Upper lobe of left lung (tissue), 6 donors: ENCODE measurements around the gene PVALEF. TPM values are rescaled to one million over a fixed set of nuclear protein-coding genes. Genes with fewer than 3 reads are reported as not detected.

Experiments used
- ATAC-seq, 2 donors: fragments of 200-7000 bp; cut with Tn5 transposase; one replicate each; pipeline ENCODE4 v1.9.1; 2022; ENCODE audit warnings: mild to moderate bottlenecking in 2 of 2, moderate library complexity in 2 of 2; ENCODE audit not compliant: low FRiP score in 2 of 2
- DNase-seq, 2 donors: peaks; one replicate each; pipeline ENCODE4 v3.0.0-alpha.2; 2019 to 2020
- H3K27ac ChIP-seq, 4 donors: fragments of 200-600 bp; sonication (generic); one replicate each; pipeline ENCODE4 v1.5.1; 2016 to 2019
- H3K27me3 ChIP-seq, 4 donors: fragments of 200-600 bp; sonication (generic); one replicate each; pipeline ENCODE4 v1.5.1; 2017 to 2019
- H3K36me3 ChIP-seq, 4 donors: fragments of 200-600 bp; sonication (generic); one replicate each; pipeline ENCODE4 v1.5.1; 2016 to 2019
- H3K4me1 ChIP-seq, 4 donors: fragments of 200-600 bp; sonication (generic); one replicate each; pipeline ENCODE4 v1.5.1; 2018 to 2019
- H3K4me3 ChIP-seq, 4 donors: fragments of 200-600 bp; sonication (generic); one replicate each; pipeline ENCODE4 v1.5.1; 2017 to 2019; ENCODE audit warnings: mild to moderate bottlenecking in 2 of 4, moderate library complexity in 1 of 4
- H3K9me3 ChIP-seq, 4 donors: fragments of 200-600 bp; sonication (generic); one replicate each; pipeline ENCODE4 v1.5.1; 2018 to 2019
- EP300 ChIP-seq, 4 donors: sonication (generic); formaldehyde crosslinking; IDR thresholded peaks; one replicate each; pipeline ENCODE4 v1.5.1; 2017; ENCODE audit warnings: antibody characterized with exemption in 4 of 4, control low read depth in 2 of 4
- POLR2A ChIP-seq, 4 donors: fragments of 450-650 bp; IDR thresholded peaks; one replicate each; pipeline ENCODE4 v1.5.1; 2016 to 2017; ENCODE audit warnings: antibody characterized with exemption in 4 of 4, mild to moderate bottlenecking in 2 of 4
- POLR2AphosphoS5 ChIP-seq, 2 donors: sonication (generic); formaldehyde crosslinking; IDR thresholded peaks; one replicate each; pipeline ENCODE4 v1.5.1; 2017; ENCODE audit warnings: antibody characterized with exemption in 2 of 2
- WGBS, 2 donors: methylation state at CpG; one replicate each; pipeline ENCODE4 v1.1.5; 2017 to 2018; 5-methylcytosine and 5-hydroxymethylcytosine counted together
- total RNA-seq, 6 donors: library from RNA; depleted of rRNA in 4 of 6; stranded (reverse); fragments of >200 nt in 4 of 6; gene quantifications; one replicate each; pipeline versions ENCODE4 v1.1.0 to v1.2.1, GENCODE V29; 2016 to 2021
- TF ChIP-seq, protein P1 (sequence below), 6 experiments: fragments of 450-650 bp in 4 of 6; fragments of 200-600 bp in 2 of 6; sonication (generic) in 2 of 6; IDR thresholded peaks; one replicate each; pipeline ENCODE4 v1.5.1; 2016 to 2019; ENCODE audit warnings: antibody characterized with exemption in 6 of 6
- donor health status: DM: no; HTN: no; CAD: no; lungs with moderate emphysema.
- donor health status: DM: no; HTN: yes; CAD: no; lungs with severe emphysema.

PVALEF gene
- total RNA-seq, 6 donors from 2014 or later = not detected

DNA sequence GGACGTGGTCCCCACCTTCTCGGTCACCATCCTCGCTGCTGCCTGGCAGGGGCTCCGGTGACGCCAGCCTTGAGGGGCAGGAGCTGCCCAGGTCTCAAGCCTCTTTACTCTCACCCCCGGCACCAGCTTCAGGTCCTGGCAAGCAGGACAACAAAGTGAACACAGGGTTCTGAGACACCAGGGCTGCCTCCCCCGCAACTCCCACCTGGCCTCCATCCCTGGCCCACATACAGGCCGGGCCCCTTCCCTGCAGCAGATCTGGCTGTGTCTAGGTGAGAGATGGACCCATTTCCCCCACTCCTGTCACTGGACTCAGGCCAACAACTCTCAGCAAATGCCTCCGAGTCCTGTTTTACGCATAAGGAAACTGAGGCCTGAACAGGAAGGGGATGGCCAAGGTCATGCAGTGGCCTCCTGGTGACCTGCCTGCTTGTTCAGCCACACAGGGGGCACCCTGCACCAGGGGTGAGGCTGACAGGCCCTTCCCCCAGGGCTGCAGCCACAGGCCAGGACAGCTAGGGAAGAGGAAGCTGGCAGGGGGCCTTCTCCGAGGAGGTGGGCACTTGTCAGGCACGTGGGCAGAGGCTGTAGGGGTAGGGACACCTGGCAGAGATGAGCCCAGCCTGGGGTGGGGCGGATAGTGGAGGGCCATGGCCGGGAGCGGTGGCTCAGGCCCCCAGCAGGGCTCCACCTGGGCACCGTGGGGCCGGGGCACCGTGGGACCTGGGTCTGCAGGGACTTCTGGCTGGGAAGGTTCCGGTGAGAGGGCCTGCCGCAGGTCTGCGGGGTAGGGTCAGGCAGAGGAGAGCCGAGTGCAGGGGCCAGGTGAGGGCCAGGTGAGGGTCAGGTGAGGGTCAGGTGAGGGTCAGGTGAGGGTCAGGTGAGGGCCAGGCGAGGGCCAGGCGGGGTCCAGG is 46.7 kb upstream of the PVALEF start:
- DNase-seq (no peak), ATAC-seq (no peak)
- Histone ChIP-seq H3K27ac (peak overlapping the region in 2 of 4 donors; percentile 40 to 74), H3K4me1 (peaks cover 0 to 18% (median 9%) of the 10 kb centered on the region in 4 donors), H3K9me3 (no peaks in the 10 kb centered on the region), H3K4me3 (peak overlapping the region in 3 of 4 donors; percentile 34 to 44 (median 37)), H3K27me3 (no peaks in the 10 kb centered on the region), H3K36me3 (peaks cover 0 to 61% (median 22%) of the 10 kb centered on the region in 4 donors)
- TF ChIP-seq EP300 (IDR thresholded peaks at IDR 0.05) (no peak), POLR2AphosphoS5 (IDR thresholded peaks at IDR 0.05) (no peak), POLR2A (IDR thresholded peaks at IDR 0.05) (no peak)
- TF ChIP-seq, protein P1, sequence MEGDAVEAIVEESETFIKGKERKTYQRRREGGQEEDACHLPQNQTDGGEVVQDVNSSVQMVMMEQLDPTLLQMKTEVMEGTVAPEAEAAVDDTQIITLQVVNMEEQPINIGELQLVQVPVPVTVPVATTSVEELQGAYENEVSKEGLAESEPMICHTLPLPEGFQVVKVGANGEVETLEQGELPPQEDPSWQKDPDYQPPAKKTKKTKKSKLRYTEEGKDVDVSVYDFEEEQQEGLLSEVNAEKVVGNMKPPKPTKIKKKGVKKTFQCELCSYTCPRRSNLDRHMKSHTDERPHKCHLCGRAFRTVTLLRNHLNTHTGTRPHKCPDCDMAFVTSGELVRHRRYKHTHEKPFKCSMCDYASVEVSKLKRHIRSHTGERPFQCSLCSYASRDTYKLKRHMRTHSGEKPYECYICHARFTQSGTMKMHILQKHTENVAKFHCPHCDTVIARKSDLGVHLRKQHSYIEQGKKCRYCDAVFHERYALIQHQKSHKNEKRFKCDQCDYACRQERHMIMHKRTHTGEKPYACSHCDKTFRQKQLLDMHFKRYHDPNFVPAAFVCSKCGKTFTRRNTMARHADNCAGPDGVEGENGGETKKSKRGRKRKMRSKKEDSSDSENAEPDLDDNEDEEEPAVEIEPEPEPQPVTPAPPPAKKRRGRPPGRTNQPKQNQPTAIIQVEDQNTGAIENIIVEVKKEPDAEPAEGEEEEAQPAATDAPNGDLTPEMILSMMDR (IDR thresholded peaks at IDR 0.05) = no peak
- WGBS, 2 donors = 62 to 100% methylated on average over 1 to 24 of the region's 24 CpGs

- peak overlapping the region in 3 of 4 donors; percentile 34 to 44 (median 37) for H3K4me3 ChIP-seq
- peaks cover 0 to 60% (median 27%) of the 10 kb centered on the region in 4 donors for H3K36me3 ChIP-seq
- H3K27ac ChIP-seq = peak overlapping the region; percentile 19 to 74 (median 59)
- ATAC-seq (peak; percentile 62 to 67), DNase-seq (peak; percentile 88 to 94)
- 43 to 71% methylated on average over 16 to 64 of the region's 89 CpGs for WGBS, 2 donors
- no peaks in the 10 kb centered on the region for H3K9me3 ChIP-seq
- peaks cover 0 to 18% (median 9%) of the 10 kb centered on the region in 4 donors for H3K4me1 ChIP-seq
- no peaks in the 10 kb centered on the region for H3K27me3 ChIP-seq
- TF ChIP-seq POLR2A (IDR thresholded peaks at IDR 0.05) (peak in 1 of 4 donors; percentile 27), EP300 (IDR thresholded peaks at IDR 0.05) (no peak)
- TF ChIP-seq, protein P1 (IDR thresholded peaks at IDR 0.05) = peak in 1 of 6 experiments; percentile 20
These were observed 45.8 kb upstream of the PVALEF start for GRCh38 chr17:81119223-81120148.

GRCh38 chr17:81120149-81120484 is 45.2 kb upstream of the PVALEF start:
- no peak overlapping the region for H3K4me3 ChIP-seq
- H3K27ac ChIP-seq = peak overlapping the region in 3 of 4 donors; percentile 19 to 74 (median 66)
- H3K36me3 ChIP-seq = peaks cover 0 to 61% (median 30%) of the 10 kb centered on the region in 4 donors
- peaks cover 0 to 18% (median 9%) of the 10 kb centered on the region in 4 donors for H3K4me1 ChIP-seq
- no peak for ATAC-seq
- H3K9me3 ChIP-seq = no peaks in the 10 kb centered on the region
- no peaks in the 10 kb centered on the region for H3K27me3 ChIP-seq
- TF ChIP-seq, protein P1 (IDR thresholded peaks at IDR 0.05) = no peak
- TF ChIP-seq POLR2AphosphoS5 (IDR thresholded peaks at IDR 0.05) (no peak), POLR2A (IDR thresholded peaks at IDR 0.05) (no peak), EP300 (IDR thresholded peaks at IDR 0.05) (no peak)
- no peak for DNase-seq
- 86 to 96% methylated on average over 12 to 30 of the region's 33 CpGs for WGBS, 2 donors

GRCh38 chr17:81120695-81121621 is 44.3 kb upstream of the PVALEF start:
- ATAC-seq = no peak
- peaks cover 0 to 57% (median 28%) of the 10 kb centered on the region in 4 donors for H3K36me3 ChIP-seq

More at GRCh38 chr17:81120695-81121621, 44.3 kb upstream of the PVALEF start:
- 87% methylated on average over 42 of the region's 45 CpGs; no CpG with 5 or more reads in 1 of the 2 donors for WGBS, 2 donors
- DNase-seq = no peak
- no peak overlapping the region for H3K27ac ChIP-seq
- no peaks in the 10 kb centered on the region for H3K9me3 ChIP-seq
- TF ChIP-seq POLR2A (IDR thresholded peaks at IDR 0.05) (no peak), EP300 (IDR thresholded peaks at IDR 0.05) (no peak), POLR2AphosphoS5 (IDR thresholded peaks at IDR 0.05) (no peak)
- TF ChIP-seq, protein P1 (IDR thresholded peaks at IDR 0.05) = no peak
- peaks cover 0 to 18% (median 9%) of the 10 kb centered on the region in 4 donors for H3K4me1 ChIP-seq
- no peaks in the 10 kb centered on the region for H3K27me3 ChIP-seq
- no peak overlapping the region for H3K4me3 ChIP-seq
